ENCODE results near the gene LDB1. TPM values are rescaled to one million over a fixed set of nuclear protein-coding genes. Genes with fewer than 3 reads are reported as not detected.
A peak's percentile ranks its signal among the peaks of the same experiment; 100 is the strongest.

Gene LDB1
- total and polyA plus RNA-seq, 2 of the 13 experiments (the other 11 are each of a cell fraction or from before 2014, with no cell fraction given) = 17.2 to 45.5 TPM

- TF ChIP-seq ZNF770 (CRISPR knock-in tag; IDR thresholded peaks at IDR 0.05) (no peak; the same call in 1 of the 2 replicates), TAF1 (CRISPR knock-in tag; IDR thresholded peaks at IDR 0.05) (peak; percentile 95), ZNF557 (CRISPR knock-in tag; IDR thresholded peaks at IDR 0.05) (no peak), ETV5 (CRISPR knock-in tag; IDR thresholded peaks at IDR 0.05; ENCODE audit: borderline replicate concordance) (peak; percentile 30; the same call in 1 of the 2 replicates), ZBTB7A (CRISPR knock-in tag; IDR thresholded peaks at IDR 0.05) (peak; percentile 44), ZBTB3 (CRISPR knock-in tag; IDR thresholded peaks at IDR 0.05; ENCODE audit: borderline replicate concordance, low read depth) (no peak), HMG20A (CRISPR knock-in tag; IDR thresholded peaks at IDR 0.05; ENCODE audit: borderline replicate concordance) (no peak), CHD4 (IDR thresholded peaks at IDR 0.05; ENCODE audit: borderline replicate concordance, low read length) (peak; percentile 30; the same call in 1 of the 2 replicates), ZEB1 (IDR thresholded peaks at IDR 0.05; ENCODE audit: insufficient replicate concordance, low read depth) (peak; percentile 88), MBD4 (IDR thresholded peaks at IDR 0.05; ENCODE audit: borderline replicate concordance, low read length) (no peak), RNF2 (conservative IDR thresholded peaks at IDR 0.05; ENCODE audit: low read depth) (0 out of 2 replicates have a peak, but pooled peaks have one; percentile 13), ZNF143 (CRISPR knock-in tag; IDR thresholded peaks at IDR 0.05) (peak; percentile 100), ARNTL (CRISPR knock-in tag; IDR thresholded peaks at IDR 0.05) (no peak), ZNF549 (CRISPR knock-in tag; IDR thresholded peaks at IDR 0.05) (no peak), ZBTB1 (CRISPR knock-in tag; IDR thresholded peaks at IDR 0.05; ENCODE audit: borderline replicate concordance) (no peak), ZNF790 (CRISPR knock-in tag; IDR thresholded peaks at IDR 0.05; ENCODE audit: borderline replicate concordance) (peak; percentile 89)
- TF ChIP-seq, protein P1, sequence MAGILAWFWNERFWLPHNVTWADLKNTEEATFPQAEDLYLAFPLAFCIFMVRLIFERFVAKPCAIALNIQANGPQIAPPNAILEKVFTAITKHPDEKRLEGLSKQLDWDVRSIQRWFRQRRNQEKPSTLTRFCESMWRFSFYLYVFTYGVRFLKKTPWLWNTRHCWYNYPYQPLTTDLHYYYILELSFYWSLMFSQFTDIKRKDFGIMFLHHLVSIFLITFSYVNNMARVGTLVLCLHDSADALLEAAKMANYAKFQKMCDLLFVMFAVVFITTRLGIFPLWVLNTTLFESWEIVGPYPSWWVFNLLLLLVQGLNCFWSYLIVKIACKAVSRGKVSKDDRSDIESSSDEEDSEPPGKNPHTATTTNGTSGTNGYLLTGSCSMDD (CRISPR knock-in tag; IDR thresholded peaks at IDR 0.05) = no peak
- TF ChIP-seq, protein P2, sequence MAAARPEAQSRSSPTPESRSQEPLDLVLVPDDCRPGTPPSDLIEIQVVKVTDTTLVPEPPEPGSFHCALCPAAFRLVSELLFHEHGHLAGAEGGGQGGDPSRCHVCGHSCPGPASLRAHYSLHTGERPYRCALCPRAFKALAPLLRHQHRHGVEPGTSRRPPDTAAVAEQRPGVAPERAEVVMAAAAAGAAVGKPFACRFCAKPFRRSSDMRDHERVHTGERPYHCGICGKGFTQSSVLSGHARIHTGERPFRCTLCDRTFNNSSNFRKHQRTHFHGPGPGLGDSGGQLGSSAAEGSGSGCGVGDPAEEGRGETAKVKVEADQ (CRISPR knock-in tag; IDR thresholded peaks at IDR 0.05; ENCODE audit: borderline replicate concordance) = no peak
- TF ChIP-seq, protein P3, sequence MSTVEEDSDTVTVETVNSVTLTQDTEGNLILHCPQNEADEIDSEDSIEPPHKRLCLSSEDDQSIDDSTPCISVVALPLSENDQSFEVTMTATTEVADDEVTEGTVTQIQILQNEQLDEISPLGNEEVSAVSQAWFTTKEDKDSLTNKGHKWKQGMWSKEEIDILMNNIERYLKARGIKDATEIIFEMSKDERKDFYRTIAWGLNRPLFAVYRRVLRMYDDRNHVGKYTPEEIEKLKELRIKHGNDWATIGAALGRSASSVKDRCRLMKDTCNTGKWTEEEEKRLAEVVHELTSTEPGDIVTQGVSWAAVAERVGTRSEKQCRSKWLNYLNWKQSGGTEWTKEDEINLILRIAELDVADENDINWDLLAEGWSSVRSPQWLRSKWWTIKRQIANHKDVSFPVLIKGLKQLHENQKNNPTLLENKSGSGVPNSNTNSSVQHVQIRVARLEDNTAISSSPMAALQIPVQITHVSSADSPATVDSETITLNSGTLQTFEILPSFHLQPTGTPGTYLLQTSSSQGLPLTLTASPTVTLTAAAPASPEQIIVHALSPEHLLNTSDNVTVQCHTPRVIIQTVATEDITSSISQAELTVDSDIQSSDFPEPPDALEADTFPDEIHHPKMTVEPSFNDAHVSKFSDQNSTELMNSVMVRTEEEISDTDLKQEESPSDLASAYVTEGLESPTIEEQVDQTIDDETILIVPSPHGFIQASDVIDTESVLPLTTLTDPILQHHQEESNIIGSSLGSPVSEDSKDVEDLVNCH (CRISPR knock-in tag; IDR thresholded peaks at IDR 0.05) = no peak
- TF ChIP-seq, protein P4, sequence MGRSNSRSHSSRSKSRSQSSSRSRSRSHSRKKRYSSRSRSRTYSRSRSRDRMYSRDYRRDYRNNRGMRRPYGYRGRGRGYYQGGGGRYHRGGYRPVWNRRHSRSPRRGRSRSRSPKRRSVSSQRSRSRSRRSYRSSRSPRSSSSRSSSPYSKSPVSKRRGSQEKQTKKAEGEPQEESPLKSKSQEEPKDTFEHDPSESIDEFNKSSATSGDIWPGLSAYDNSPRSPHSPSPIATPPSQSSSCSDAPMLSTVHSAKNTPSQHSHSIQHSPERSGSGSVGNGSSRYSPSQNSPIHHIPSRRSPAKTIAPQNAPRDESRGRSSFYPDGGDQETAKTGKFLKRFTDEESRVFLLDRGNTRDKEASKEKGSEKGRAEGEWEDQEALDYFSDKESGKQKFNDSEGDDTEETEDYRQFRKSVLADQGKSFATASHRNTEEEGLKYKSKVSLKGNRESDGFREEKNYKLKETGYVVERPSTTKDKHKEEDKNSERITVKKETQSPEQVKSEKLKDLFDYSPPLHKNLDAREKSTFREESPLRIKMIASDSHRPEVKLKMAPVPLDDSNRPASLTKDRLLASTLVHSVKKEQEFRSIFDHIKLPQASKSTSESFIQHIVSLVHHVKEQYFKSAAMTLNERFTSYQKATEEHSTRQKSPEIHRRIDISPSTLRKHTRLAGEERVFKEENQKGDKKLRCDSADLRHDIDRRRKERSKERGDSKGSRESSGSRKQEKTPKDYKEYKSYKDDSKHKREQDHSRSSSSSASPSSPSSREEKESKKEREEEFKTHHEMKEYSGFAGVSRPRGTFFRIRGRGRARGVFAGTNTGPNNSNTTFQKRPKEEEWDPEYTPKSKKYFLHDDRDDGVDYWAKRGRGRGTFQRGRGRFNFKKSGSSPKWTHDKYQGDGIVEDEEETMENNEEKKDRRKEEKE (IDR thresholded peaks at IDR 0.05) = no peak
These were observed 12.6 kb upstream of the LDB1 start, which contains the start of gene PPRC1 (continued) for GRCh38 chr10:102132563-102133372.
